Transverse colon (tissue), 4 donors: ENCODE data around the gene ACADM. TPM values are rescaled to one million over a fixed set of nuclear protein-coding genes. Genes with fewer than 3 reads are reported as not detected.
"Not testable (repeated sequence)": the region's sequence is repeated elsewhere in the genome, so short reads cannot be mapped to it uniquely, and the experiment has no call there.

Experiments used
- DNase-seq: peaks from one replicate; pipeline ENCODE4 v3.0.0-alpha.2; 2019
- H3K27ac ChIP-seq, 4 donors: fragments of 200-600 bp; sonication (generic); 2 replicates each; pipeline ENCODE4 v1.5.1; 2016 to 2018; ENCODE audit warnings: inconsistent platforms in 4 of 4
- H3K27me3 ChIP-seq: fragments of 200-600 bp; sonication (generic); 2 replicates; pipeline ENCODE4 v1.5.1; 2017; ENCODE audit warnings: inconsistent platforms
- H3K36me3 ChIP-seq, 4 donors: fragments of 200-600 bp; sonication (generic); 2 replicates each; pipeline ENCODE4 v1.5.1; 2017 to 2019; ENCODE audit warnings: inconsistent platforms in 4 of 4
- H3K4me1 ChIP-seq, 4 donors: fragments of 200-600 bp; sonication (generic); 2 replicates each; pipeline ENCODE4 v1.5.1; 2017 to 2020; ENCODE audit warnings: inconsistent platforms in 4 of 4
- H3K4me3 ChIP-seq, 4 donors: fragments of 200-600 bp; sonication (generic); 1 replicate in 1 of 4; 2 replicates in 3 of 4; pipeline versions ENCODE4 v1.5.1 to v1.6.1; 2017 to 2019; ENCODE audit warnings: inconsistent platforms in 4 of 4
- H3K9me3 ChIP-seq, 2 donors: fragments of 200-600 bp; sonication (generic); 2 replicates each; pipeline ENCODE4 v1.5.1; 2017 to 2019; ENCODE audit warnings: inconsistent platforms in 2 of 2
- CTCF ChIP-seq, 5 experiments: fragments of 200-600 bp in 3 of 5; fragments of 450-650 bp in 2 of 5; sonication (generic) in 3 of 5; IDR thresholded peaks; 1 replicate in 2 of 5; 2 replicates in 3 of 5; pipeline ENCODE4 v1.5.1; 2016 to 2017; ENCODE audit warnings: antibody characterized with exemption in 5 of 5, inconsistent platforms in 3 of 5, mild to moderate bottlenecking in 2 of 5, moderate library complexity in 1 of 5
- EP300 ChIP-seq: sonication (generic); formaldehyde crosslinking; IDR thresholded peaks from one replicate; pipeline ENCODE4 v1.6.1; 2017; ENCODE audit warnings: antibody characterized with exemption, low read depth
- POLR2A ChIP-seq: fragments of 450-650 bp; IDR thresholded peaks from one replicate; pipeline ENCODE4 v1.6.1; 2016; ENCODE audit warnings: antibody characterized with exemption, mild to moderate bottlenecking, moderate library complexity
- POLR2AphosphoS5 ChIP-seq, 3 donors: sonication (generic); formaldehyde crosslinking; IDR thresholded peaks; one replicate each; pipeline ENCODE4 v1.6.1; 2016; ENCODE audit warnings: antibody characterized with exemption in 3 of 3
- WGBS, 2 donors: methylation state at CpG; one replicate each; pipeline ENCODE4 v1.1.5; 2018; ENCODE audit warnings: low coverage in 1 of 2; 5-methylcytosine and 5-hydroxymethylcytosine counted together
- in situ Hi-C, 4 donors: fragments of 200-750 bp; cut with MboI; loops; one replicate each; pipeline versions ENCODE4 v1.15.0 to v1.15.1; 2017; ENCODE audit warnings: low sequenced_read_pairs in 3 of 4, low pct_ligation_motif_present in 1 of 4, low pct_unique_long_range_greater_than_20kb in 1 of 4
- intact Hi-C: fragments of 100-400 bp; cut with DNase I; formaldehyde crosslinking; loops from one replicate; pipeline ENCODE4 v1.15.1; 2023; ENCODE audit warnings: low total_unique reads
- total RNA-seq, 4 donors: library from RNA; depleted of rRNA; stranded (reverse); fragments of >200 nt; gene quantifications; one replicate each; pipeline ENCODE4 v1.1.0, GENCODE V29; 2016

Gene ACADM
- total RNA-seq, 4 donors from 2014 or later, result 34.4 to 138 (median 91.5) TPM

GRCh38 chr1:75771978-75772377, 47.5 kb downstream of the ACADM start:
- Histone ChIP-seq H3K4me3 (no peak overlapping the region), H3K9me3 (no peaks in the 10 kb centered on the region), H3K27me3 (no peaks in the 10 kb centered on the region), H3K4me1 (no peaks in the 10 kb centered on the region), H3K36me3 (no peaks in the 10 kb centered on the region), H3K27ac (no peak overlapping the region)
- no peak for DNase-seq
- TF ChIP-seq EP300 (no peak), CTCF (IDR thresholded peaks at IDR 0.05) (no peak)
- WGBS, 2 donors, result 87 to 88% methylated on average over 3 of the region's 3 CpGs
- intact Hi-C loops (no loop called here), in situ Hi-C loops (no loop called here)

GRCh38 chr1:75777812-75778211, 53.3 kb downstream of the ACADM start:
- DNase-seq, intact Hi-C loops, H3K9me3 ChIP-seq, H3K27ac ChIP-seq, in situ Hi-C loops, H3K4me1 ChIP-seq, H3K36me3 ChIP-seq, H3K4me3 ChIP-seq, H3K27me3 ChIP-seq: not testable (repeated sequence)
- 67% methylated on average over 4 of the region's 4 CpGs; no CpG with 5 or more reads in 1 of the 2 donors for WGBS, 2 donors

GRCh38 chr1:75778694-75779093, 54.2 kb downstream of the ACADM start:
- H3K36me3 ChIP-seq, intact Hi-C loops, H3K27me3 ChIP-seq, H3K4me3 ChIP-seq, H3K27ac ChIP-seq, DNase-seq, H3K4me1 ChIP-seq, H3K9me3 ChIP-seq, in situ Hi-C loops: not testable (repeated sequence)
- WGBS, 2 donors, result 91 to 96% methylated on average over 5 of the region's 5 CpGs

- H3K36me3 ChIP-seq, H3K27me3 ChIP-seq, H3K27ac ChIP-seq, intact Hi-C loops, H3K4me1 ChIP-seq, DNase-seq, H3K4me3 ChIP-seq, H3K9me3 ChIP-seq: not testable (repeated sequence)
- in situ Hi-C loops, result loop anchor here in 1 of 4 donors (10.0 kb wide), 1 partner anchor 55 kb away; the partner anchor contains the start of gene ACADM
- 79 to 85% methylated on average over 4 of the region's 4 CpGs for WGBS, 2 donors
Observed at GRCh38 chr1:75780183-75780582, 55.7 kb downstream of the ACADM start.

- H3K4me1 ChIP-seq, result peaks cover 15 to 29% (median 24%) of the 10 kb centered on the region in 4 donors
- H3K27ac ChIP-seq, intact Hi-C loops, H3K9me3 ChIP-seq, H3K27me3 ChIP-seq, H3K4me3 ChIP-seq, DNase-seq, H3K36me3 ChIP-seq: not testable (repeated sequence)
- in situ Hi-C loops, result loop anchor here in 1 of 4 donors (10.0 kb wide), 1 partner anchor 59 kb away; the partner anchor contains the start of gene ACADM
- 93 to 96% methylated on average over 4 of the region's 4 CpGs for WGBS, 2 donors
Observed at GRCh38 chr1:75783920-75784319, 59.4 kb downstream of the ACADM start.

GRCh38 chr1:75785320-75785982, 60.9 kb downstream of the ACADM start:
- H3K27me3 ChIP-seq, result no peaks in the 10 kb centered on the region
- in situ Hi-C loops (loop anchor here in 1 of 4 donors (10.0 kb wide), 1 partner anchor 61 kb away; the partner anchor contains the start of gene ACADM), intact Hi-C loops (no loop called here)
- H3K4me3 ChIP-seq, result peak overlapping the region; percentile 17 to 80 (median 62)
- no peaks in the 10 kb centered on the region for H3K36me3 ChIP-seq
- 6 to 10% methylated on average over 3 to 9 of the region's 9 CpGs for WGBS, 2 donors
- peak overlapping the region; percentile 89 to 91 (median 90) for H3K27ac ChIP-seq
- H3K9me3 ChIP-seq, result no peaks in the 10 kb centered on the region
- DNase-seq, result no peak
- TF ChIP-seq EP300 (no peak), POLR2AphosphoS5 (IDR thresholded peaks at IDR 0.05) (no peak), CTCF (IDR thresholded peaks at IDR 0.05) (no peak), POLR2A (no peak)
- peaks cover 28 to 44% (median 39%) of the 10 kb centered on the region in 4 donors for H3K4me1 ChIP-seq
